ENCODE data around the gene GPR135.

Gene GPR135, protein sequence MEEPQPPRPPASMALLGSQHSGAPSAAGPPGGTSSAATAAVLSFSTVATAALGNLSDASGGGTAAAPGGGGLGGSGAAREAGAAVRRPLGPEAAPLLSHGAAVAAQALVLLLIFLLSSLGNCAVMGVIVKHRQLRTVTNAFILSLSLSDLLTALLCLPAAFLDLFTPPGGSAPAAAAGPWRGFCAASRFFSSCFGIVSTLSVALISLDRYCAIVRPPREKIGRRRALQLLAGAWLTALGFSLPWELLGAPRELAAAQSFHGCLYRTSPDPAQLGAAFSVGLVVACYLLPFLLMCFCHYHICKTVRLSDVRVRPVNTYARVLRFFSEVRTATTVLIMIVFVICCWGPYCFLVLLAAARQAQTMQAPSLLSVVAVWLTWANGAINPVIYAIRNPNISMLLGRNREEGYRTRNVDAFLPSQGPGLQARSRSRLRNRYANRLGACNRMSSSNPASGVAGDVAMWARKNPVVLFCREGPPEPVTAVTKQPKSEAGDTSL

DNA sequence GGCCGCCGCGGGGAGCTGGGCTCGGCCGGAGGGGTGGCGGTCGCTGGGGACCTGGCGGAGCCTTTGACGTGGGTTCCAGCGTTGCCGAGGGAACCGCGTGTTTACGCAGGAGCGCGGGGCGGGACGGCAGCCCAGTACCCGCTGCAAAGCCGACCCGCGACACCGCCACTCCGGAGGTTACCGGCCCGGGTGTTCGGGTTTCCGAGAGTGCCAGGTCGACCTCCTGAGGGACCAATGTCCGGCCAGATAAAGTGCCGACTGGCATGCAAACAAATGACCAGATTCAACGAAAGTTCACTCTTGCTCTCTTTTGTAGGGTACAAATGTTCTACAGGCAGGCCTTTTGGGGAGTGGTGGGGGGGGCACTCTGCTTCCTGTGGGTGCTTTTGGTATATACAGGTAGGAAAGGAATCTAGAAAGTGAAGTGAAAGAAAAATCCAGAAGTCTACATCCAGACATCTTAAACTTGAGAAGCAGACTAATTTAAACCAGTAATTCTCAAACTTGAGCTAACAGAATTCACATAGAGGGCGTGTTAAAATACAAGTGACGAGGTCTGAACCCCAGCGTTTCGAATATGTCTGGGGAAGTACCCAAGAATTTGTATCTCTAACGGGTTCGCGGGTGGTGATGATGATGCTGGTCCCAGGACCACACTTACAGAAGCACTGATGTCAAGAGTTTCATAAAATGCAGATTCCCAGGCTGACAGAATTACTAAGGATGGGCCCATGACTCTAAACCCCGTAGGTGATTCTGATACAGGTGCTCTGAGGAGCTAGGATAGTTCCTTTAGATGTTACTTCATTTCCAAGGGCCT is at the start of gene GPR135:
TSS of gene GPR135 (minus strand) at position 65 of the 820 bp plus-strand sequence. CDS start 154 bp downstream, outside the sequence.
- H3K36me3 Mint-ChIP-seq = peaks cover 4% of the 10 kb centered on the region
- no peaks in the 10 kb centered on the region for H3K9me3 Mint-ChIP-seq (ENCODE audit: low read depth)
- H3K4me1 Mint-ChIP-seq (ENCODE audit: low read depth) = peaks cover 17% of the 10 kb centered on the region
- peak within 1 kb of the TSS; percentile 91 for H3K4me3 Mint-ChIP-seq
- peak within 1 kb of the TSS; percentile 81 for H3K27ac Mint-ChIP-seq
- peaks cover 5% of the 10 kb centered on the region for H3K27me3 Mint-ChIP-seq

DNA sequence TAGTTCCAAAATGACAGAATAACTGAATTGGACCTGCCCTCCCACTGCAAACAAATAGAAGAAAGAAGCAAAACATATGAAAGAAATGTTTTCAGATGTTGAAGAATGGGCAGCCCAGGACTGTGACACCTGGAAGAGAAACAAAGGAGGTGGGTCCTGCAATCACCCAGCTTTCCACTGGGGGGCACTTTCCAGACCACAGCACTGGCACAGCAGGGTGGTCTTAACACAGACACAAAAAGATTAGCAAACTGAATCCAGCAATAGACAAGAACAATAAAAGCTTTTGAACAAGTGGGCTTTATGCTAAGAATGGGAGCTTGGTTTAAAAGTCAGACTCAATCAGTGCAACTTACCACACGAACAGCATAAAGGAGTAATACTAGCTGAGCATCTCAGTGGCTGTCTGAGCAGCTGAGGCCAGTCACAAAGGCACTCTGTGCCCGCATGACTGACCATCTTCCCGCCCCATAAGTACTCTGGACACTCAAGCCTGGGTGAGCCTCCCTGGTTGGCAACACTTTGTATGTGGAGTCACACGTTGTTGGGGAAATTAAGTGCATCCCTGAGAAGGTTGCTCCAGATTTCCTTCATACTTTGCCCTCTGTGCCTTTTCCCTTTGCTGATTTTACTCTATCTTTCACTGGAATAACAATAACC is 46.9 kb upstream of the GPR135 start:
- no peak overlapping the region for H3K27ac Mint-ChIP-seq
- H3K4me1 Mint-ChIP-seq (ENCODE audit: low read depth) = no peaks in the 10 kb centered on the region
- peaks cover 6% of the 10 kb centered on the region for H3K27me3 Mint-ChIP-seq
- no peak overlapping the region for H3K4me3 Mint-ChIP-seq
- no peaks in the 10 kb centered on the region for H3K36me3 Mint-ChIP-seq
- no peaks in the 10 kb centered on the region for H3K9me3 Mint-ChIP-seq (ENCODE audit: low read depth)

DNA sequence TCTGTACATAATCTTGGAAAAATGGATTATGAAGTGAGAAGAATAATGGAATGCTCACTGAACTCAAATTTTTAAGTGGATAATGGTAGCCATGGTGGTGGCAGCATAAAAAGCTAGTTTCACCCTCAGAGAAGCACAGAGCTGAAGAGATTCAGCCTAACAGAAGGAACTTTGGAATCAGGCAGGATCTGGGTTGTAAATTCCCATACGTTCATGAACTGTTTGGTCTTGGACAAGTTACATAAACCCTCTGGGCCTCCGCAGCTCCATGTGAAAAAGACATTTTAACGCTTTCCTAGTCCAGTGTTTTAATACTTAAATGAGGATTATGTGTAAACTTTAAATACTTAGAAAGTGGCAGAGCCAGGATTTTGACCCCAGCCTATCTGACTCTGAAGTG is 45.8 kb upstream of the GPR135 start:
- Mint-ChIP-seq H3K9me3 (ENCODE audit: low read depth) (no peaks in the 10 kb centered on the region), H3K4me1 (ENCODE audit: low read depth) (no peaks in the 10 kb centered on the region), H3K36me3 (no peaks in the 10 kb centered on the region), H3K4me3 (no peak overlapping the region), H3K27me3 (peaks cover 5% of the 10 kb centered on the region), H3K27ac (no peak overlapping the region)

DNA sequence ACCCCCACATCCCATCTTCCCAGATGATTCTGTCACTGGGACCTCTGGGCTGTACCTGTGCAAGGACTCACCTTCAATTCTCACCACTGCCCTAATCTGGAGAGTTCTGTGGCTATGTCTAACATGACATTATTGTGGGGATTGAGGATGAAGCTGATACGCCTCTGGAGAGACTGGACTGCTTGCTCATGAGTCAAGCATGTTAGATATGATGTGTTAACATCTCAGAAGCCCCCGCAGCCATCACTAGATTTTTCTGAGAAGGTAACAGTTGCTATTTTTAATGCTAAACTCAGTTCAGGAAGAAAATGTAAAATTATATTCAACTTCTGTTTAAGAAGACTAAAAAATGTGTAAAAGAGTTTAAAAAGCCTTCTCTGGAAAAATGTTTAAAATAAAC is 44.8 kb upstream of the GPR135 start:
- H3K27ac Mint-ChIP-seq = no peak overlapping the region
- no peaks in the 10 kb centered on the region for H3K4me1 Mint-ChIP-seq (ENCODE audit: low read depth)
- H3K4me3 Mint-ChIP-seq = no peak overlapping the region
- peaks cover 5% of the 10 kb centered on the region for H3K27me3 Mint-ChIP-seq
- H3K36me3 Mint-ChIP-seq = no peaks in the 10 kb centered on the region
- H3K9me3 Mint-ChIP-seq (ENCODE audit: low read depth) = no peaks in the 10 kb centered on the region

DNA sequence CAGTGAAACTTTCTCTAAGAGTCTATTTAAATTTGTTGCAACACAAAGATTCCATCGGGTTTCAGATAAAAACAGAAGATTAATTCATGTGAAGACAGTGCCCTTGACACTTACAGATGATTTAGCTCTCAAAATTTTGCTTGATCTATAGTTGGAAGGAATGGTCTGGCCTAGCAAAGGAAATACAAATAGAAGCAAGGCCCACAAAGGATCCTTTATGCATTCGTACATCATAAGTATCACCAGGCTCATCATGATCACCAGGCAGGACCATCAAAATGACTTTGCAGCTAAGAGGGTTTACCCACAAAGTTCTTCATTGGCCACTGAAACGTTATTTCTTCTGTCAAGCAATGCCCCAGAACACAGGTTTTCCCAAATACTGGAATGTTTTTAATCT is 43.9 kb upstream of the GPR135 start:
- Mint-ChIP-seq H3K4me3 (no peak overlapping the region), H3K27ac (no peak overlapping the region)

DNA sequence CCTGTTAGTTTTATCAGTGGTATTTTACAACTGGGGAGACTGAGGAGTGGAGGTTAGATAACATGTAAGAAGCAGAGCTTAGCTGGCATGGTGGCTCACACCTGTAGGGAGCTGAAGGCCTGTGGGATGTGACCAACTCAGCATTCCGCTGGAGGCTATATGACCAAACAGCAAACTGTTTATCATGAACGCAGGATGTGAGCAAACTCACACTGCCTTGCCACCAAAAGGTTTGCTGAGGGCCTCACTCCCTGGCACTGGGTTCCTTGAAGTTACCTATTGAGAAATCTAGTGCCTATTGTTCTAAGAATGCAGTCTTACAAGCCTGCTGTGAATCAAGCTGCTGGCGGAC is 42.5 kb upstream of the GPR135 start:
- Mint-ChIP-seq H3K4me3 (no peak overlapping the region), H3K9me3 (ENCODE audit: low read depth) (no peaks in the 10 kb centered on the region), H3K4me1 (ENCODE audit: low read depth) (peaks cover 12% of the 10 kb centered on the region), H3K27ac (no peak overlapping the region), H3K36me3 (no peaks in the 10 kb centered on the region), H3K27me3 (peaks cover 3% of the 10 kb centered on the region)

More for the DNA sequence above, 43.9 kb upstream of the GPR135 start:
- Mint-ChIP-seq H3K9me3 (ENCODE audit: low read depth) (no peaks in the 10 kb centered on the region), H3K36me3 (no peaks in the 10 kb centered on the region), H3K4me1 (ENCODE audit: low read depth) (peaks cover 8% of the 10 kb centered on the region), H3K27me3 (peaks cover 3% of the 10 kb centered on the region)

DNA sequence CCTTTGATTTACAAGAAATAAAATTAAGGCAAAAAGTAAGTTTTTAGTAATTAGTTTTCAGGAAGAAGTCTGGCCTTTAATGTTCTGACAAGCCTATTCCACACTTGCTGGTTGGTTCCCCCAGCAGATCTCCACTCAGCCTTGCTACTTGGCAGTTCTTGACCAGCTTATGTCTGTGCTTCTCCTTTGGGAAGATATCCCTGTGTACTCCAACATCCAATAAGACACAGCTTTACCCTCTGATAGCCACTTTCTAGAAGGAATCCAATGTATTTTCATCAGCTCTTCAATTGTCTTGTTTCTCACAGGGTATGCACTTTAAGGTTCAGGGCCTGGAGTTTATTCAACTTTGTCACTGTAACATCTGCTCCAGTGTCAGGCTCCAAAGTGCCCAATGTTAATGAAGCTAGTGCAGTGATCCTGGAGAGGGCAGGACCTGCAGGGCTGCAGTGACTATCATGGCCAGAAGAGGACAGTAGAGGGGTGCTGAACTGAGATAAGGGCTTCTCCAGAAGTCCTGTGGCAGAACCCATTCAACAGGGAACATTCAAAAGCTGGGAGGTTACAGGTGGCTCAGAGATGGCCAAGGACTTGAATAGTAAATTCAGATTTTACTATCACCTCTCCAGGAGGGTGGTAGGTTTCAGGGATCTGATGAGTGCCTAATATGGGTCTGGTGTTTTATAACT is 42.0 kb upstream of the GPR135 start:
- Mint-ChIP-seq H3K9me3 (ENCODE audit: low read depth) (no peaks in the 10 kb centered on the region), H3K4me3 (no peak overlapping the region), H3K27me3 (peaks cover 3% of the 10 kb centered on the region), H3K4me1 (ENCODE audit: low read depth) (peaks cover 13% of the 10 kb centered on the region), H3K36me3 (peaks cover 3% of the 10 kb centered on the region), H3K27ac (no peak overlapping the region)

DNA sequence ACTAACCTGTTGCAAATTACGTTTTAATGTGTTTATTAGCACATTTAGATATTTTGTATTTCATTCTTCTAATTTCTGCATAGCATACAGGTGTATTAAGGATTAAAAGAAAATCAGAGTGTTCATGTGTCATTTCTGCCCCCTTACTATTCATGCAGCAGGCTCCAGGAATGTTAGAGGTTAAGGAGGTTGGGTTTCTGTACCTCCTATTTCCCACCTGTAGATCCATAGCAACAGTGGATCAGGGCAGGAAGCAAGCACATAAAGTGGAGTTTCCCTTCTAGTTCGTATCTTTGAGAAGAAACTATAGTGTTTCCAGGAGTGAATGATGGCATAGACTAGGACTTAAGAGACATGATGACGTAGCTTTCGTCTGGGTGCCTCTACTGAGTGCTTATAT is 38.1 kb upstream of the GPR135 start:
- peak overlapping the region; percentile 58 for H3K27ac Mint-ChIP-seq
- H3K9me3 Mint-ChIP-seq (ENCODE audit: low read depth) = no peaks in the 10 kb centered on the region
- H3K4me3 Mint-ChIP-seq = no peak overlapping the region
- H3K36me3 Mint-ChIP-seq = peaks cover 6% of the 10 kb centered on the region
- H3K27me3 Mint-ChIP-seq = no peaks in the 10 kb centered on the region
- H3K4me1 Mint-ChIP-seq (ENCODE audit: low read depth) = peaks cover 18% of the 10 kb centered on the region

DNA sequence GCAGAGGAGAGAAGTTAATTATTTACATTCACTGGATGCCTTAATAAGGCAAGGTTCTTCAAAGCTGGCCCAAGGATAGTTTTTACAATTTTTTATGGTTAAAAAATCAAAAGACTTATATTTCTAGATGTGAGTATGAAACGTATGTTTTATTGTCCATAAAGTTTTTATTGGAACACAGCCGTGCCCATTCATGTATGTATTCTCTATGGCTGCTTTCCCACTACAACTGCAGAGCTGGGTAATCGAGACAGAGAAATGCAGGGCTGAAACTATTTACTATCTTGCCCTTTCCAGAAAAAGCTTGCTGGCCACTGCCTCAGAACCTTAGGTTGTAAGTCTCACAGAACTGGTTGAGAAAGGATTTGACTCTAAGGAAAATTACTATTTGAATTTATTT is 35.6 kb upstream of the GPR135 start:
- no peak overlapping the region for H3K4me3 Mint-ChIP-seq
- H3K27ac Mint-ChIP-seq = no peak overlapping the region
- H3K36me3 Mint-ChIP-seq = peaks cover 9% of the 10 kb centered on the region
- peaks cover 26% of the 10 kb centered on the region for H3K4me1 Mint-ChIP-seq (ENCODE audit: low read depth)
- no peaks in the 10 kb centered on the region for H3K9me3 Mint-ChIP-seq (ENCODE audit: low read depth)
- H3K27me3 Mint-ChIP-seq = no peaks in the 10 kb centered on the region

DNA sequence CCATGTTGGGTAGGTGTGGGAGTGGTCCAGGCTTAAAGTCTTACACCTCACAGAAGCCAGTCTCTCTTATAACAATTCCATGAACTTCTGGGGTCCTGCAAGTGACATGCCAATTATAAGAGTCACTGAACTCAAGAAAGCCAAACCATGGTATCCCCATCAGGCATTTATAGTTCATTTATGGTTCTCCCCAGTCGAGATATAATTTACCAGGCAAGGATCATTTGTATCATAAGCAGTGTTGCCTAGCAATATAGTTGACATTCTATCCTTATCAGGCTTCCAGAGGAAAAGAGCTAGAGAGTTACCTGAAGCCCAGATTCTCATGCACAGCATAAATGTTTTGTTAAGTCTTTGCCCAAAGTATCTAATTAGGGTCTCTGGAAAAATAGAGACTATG is 27.2 kb upstream of the GPR135 start:
- H3K9me3 Mint-ChIP-seq (ENCODE audit: low read depth) = no peaks in the 10 kb centered on the region
- peaks cover 35% of the 10 kb centered on the region for H3K36me3 Mint-ChIP-seq
- H3K4me1 Mint-ChIP-seq (ENCODE audit: low read depth) = peaks cover 42% of the 10 kb centered on the region
- H3K27ac Mint-ChIP-seq = no peak overlapping the region
- no peak overlapping the region for H3K4me3 Mint-ChIP-seq
- no peaks in the 10 kb centered on the region for H3K27me3 Mint-ChIP-seq

DNA sequence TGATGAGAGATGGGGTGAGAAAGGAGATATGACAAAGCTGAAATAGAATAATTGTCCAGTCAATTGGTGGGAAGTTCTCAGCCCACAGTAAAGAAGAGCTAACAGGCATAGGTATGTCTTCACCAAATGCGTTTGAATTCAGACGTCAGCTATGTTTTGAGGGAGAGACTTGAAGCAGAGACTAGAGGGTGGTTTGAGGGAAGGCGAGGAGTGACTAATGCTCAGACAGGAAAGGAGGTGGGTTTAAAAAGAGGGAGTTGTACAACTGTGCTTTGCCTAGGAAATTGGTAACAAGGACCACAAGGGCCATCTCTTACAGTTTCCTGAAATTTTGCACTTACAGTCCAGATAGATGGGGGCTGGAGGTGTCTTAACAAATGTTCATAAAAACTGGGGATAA is 25.6 kb upstream of the GPR135 start:
- H3K27ac Mint-ChIP-seq = no peak overlapping the region
- H3K9me3 Mint-ChIP-seq (ENCODE audit: low read depth) = no peaks in the 10 kb centered on the region
- H3K36me3 Mint-ChIP-seq = peaks cover 33% of the 10 kb centered on the region
- H3K4me3 Mint-ChIP-seq = no peak overlapping the region
- peaks cover 46% of the 10 kb centered on the region for H3K4me1 Mint-ChIP-seq (ENCODE audit: low read depth)
- no peaks in the 10 kb centered on the region for H3K27me3 Mint-ChIP-seq

DNA sequence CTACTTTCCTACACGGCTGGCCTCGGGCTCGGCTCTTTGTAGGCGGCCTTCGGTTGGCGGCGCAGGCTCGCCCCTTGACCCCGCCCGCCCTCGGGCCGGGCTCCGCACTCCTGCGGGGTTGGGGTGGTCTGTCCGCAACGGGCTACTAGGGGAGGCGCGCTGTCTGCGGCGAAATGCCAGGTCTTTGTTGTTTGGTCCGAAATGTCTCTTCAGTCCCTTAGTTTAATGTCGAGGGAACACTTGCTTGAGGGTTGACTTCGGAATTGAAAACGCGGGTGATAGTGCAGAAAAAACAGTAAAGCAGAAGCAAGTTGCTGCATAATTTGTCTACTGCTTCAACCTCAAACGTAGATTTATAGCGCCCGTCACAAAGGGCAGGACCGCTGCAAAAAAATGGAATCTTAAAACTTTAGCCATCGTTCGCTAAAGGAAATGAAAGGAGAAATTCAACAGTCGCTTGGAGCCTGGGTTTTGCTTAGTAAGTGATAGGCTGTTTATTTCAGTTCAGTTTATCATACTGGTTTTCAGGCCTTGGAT is 19.5 kb upstream of the GPR135 start:
- Mint-ChIP-seq H3K4me1 (ENCODE audit: low read depth) (peaks cover 70% of the 10 kb centered on the region), H3K36me3 (peaks cover 15% of the 10 kb centered on the region), H3K4me3 (peak overlapping the region; percentile 97), H3K9me3 (ENCODE audit: low read depth) (no peaks in the 10 kb centered on the region), H3K27me3 (no peaks in the 10 kb centered on the region), H3K27ac (peak overlapping the region; percentile 83)

DNA sequence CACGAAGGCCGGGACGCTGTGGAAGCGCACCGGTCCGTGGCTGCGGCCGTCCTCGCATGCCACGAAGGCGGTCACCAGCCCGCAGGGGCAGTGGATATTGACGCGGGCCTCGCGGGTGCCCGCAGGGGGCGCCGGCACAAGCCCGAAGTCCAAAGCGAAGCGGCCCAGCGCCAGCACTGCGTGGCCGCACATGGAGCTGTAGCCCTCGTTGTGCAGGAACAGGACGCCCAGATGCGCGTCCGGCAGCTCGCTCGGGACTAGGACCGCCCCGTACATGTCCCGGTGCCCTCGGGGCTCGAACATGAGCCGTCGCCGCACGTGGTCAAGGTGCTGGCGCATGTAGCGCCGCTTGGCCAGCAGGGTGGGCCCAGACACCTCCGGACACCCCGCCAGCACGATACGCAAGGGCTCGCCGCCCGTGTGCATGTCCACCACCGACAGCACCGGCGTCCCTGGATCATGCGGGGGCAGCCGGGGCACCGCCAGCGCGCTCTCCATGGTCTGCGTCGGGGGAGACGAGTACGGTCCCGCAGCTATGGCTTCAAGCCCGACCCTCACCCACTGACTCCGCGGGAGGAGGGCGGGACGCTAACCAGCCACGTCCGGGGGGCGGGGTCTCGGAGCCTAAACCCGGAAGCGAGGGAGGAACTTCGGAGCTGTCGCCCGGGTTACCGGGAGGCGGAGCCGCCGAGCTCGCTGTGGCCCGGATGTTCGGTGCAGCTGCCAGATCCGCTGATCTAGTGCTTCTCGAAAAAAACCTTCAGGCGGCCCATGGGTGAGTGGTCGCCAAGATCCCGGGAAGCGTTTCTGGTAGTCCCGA is 18.8 kb upstream of the GPR135 start, which contains the start of the genes JKAMP and L3HYPDH:
TSS of gene JKAMP (plus strand) at position 699 of the 820 bp plus-strand sequence. CDS start at position 772, 73 bp downstream.
TSS of gene L3HYPDH (minus strand) at position 590 of the 820 bp plus-strand sequence. CDS start at position 498, 92 bp downstream.
- peak within 1 kb of the TSS; percentile 97 for H3K4me3 Mint-ChIP-seq
- no peaks in the 10 kb centered on the region for H3K27me3 Mint-ChIP-seq
- H3K36me3 Mint-ChIP-seq = peaks cover 9% of the 10 kb centered on the region
- H3K4me1 Mint-ChIP-seq (ENCODE audit: low read depth) = peaks cover 65% of the 10 kb centered on the region
- H3K9me3 Mint-ChIP-seq (ENCODE audit: low read depth) = no peaks in the 10 kb centered on the region
- H3K27ac Mint-ChIP-seq = peak within 1 kb of the TSS; percentile 83
